ENCODE results near the gene RSPO4.

- TF ChIP-seq POLR2A (IDR thresholded peaks at IDR 0.05; ENCODE audit: low read depth): no peak
- TF ChIP-seq CTCF (IDR thresholded peaks at IDR 0.05): peak in 1 of 3 experiments; percentile 20
These were observed 28.3 kb downstream of the RSPO4 start for GRCh38 chr20:973785-974194.
